HEK293 (cell line): Measurements from ENCODE around the gene ARR3.
A peak's percentile ranks its signal among the peaks of the same experiment; 100 is the strongest.

Source experiments
- CTCF ChIA-PET: fragments of 350-600 bp; formaldehyde crosslinking; extraction: SDS; loops from one replicate; lab custom pipeline; 2021; ENCODE audit warnings: antibody characterized with exemption; lab: Yijun Ruan, JAX
- POLR2A ChIA-PET: fragments of 300-600 bp; formaldehyde crosslinking; extraction: SDS; loops from one replicate; lab custom pipeline; 2020; ENCODE audit warnings: antibody characterized with exemption, inconsistent platforms; lab: Yijun Ruan, JAX
- H3K27ac ChIP-seq: fragments of 200-500 bp; sonication (Bioruptor generic); 2 replicates; pipeline ENCODE4 v1.5.1; 2014; ENCODE audit warnings: low read depth, low read length, control low read depth, inconsistent platforms; ENCODE audit errors: extremely low read depth
- H3K36me3 ChIP-seq, 2 experiments: fragments of 200-500 bp in 1 of 2; sonication (Bioruptor generic) in 1 of 2; 1 replicate in 1 of 2; 2 replicates in 1 of 2; pipeline ENCODE4 v1.5.1; 2014 to 2017; ENCODE audit warnings: inconsistent platforms in 2 of 2, low read length in 2 of 2; ENCODE audit not compliant: control insufficient read depth in 2 of 2, insufficient read depth in 1 of 2
- H3K4me1 ChIP-seq: fragments of 200-500 bp; sonication (Bioruptor generic); 2 replicates; pipeline ENCODE4 v1.5.1; 2014; ENCODE audit warnings: mild to moderate bottlenecking, low read length, inconsistent platforms; ENCODE audit not compliant: control insufficient read depth, insufficient read depth
- H3K4me3 ChIP-seq: 2 replicates; pipeline ENCODE4 v1.5.1; 2011; ENCODE audit warnings: low read depth, mild to moderate bottlenecking, control low read depth, low read length, moderate library complexity
- H3K9me3 ChIP-seq: fragments of 200-500 bp; sonication (Bioruptor generic); 2 replicates; pipeline ENCODE4 v1.5.1; 2014; ENCODE audit warnings: low read depth, low read length, inconsistent platforms; ENCODE audit not compliant: control insufficient read depth, insufficient read depth
- KLF7 ChIP-seq: fragments of 450-650 bp; formaldehyde crosslinking; IDR thresholded peaks from 2 replicates; pipeline ENCODE4 v1.5.1; 2016; ENCODE audit warnings: missing biosample characterization, missing genetic modification characterization, borderline replicate concordance
- TRIM28 ChIP-seq: IDR thresholded peaks from 2 replicates; pipeline ENCODE4 v1.6.1; 2011; ENCODE audit warnings: low read length, control low read depth, borderline replicate concordance
- ZNF138 ChIP-seq: fragments of 450-650 bp; formaldehyde crosslinking; IDR thresholded peaks from 2 replicates; pipeline ENCODE4 v1.5.1; 2016; ENCODE audit warnings: missing biosample characterization, missing genetic modification characterization, borderline replicate concordance
- ZNF140 ChIP-seq: fragments of 450-650 bp; formaldehyde crosslinking; IDR thresholded peaks from 2 replicates; pipeline ENCODE4 v1.5.1; 2016; ENCODE audit warnings: missing biosample characterization, missing genetic modification characterization
- ZNF2 ChIP-seq: fragments of 450-650 bp; formaldehyde crosslinking; IDR thresholded peaks from 2 replicates; pipeline ENCODE4 v1.5.1; 2016; ENCODE audit warnings: missing biosample characterization, missing genetic modification characterization
- ZNF23 ChIP-seq: fragments of 450-650 bp; formaldehyde crosslinking; IDR thresholded peaks from 2 replicates; pipeline ENCODE4 v1.5.1; 2016; ENCODE audit warnings: missing biosample characterization, missing genetic modification characterization, borderline replicate concordance
- ZNF354C ChIP-seq: fragments of 450-650 bp; formaldehyde crosslinking; IDR thresholded peaks from 2 replicates; pipeline ENCODE4 v1.5.1; 2016; ENCODE audit warnings: missing biosample characterization, missing genetic modification characterization, low read depth, borderline replicate concordance
- ZNF510 ChIP-seq: fragments of 450-650 bp; formaldehyde crosslinking; IDR thresholded peaks from 2 replicates; pipeline ENCODE4 v1.5.1; 2018; ENCODE audit warnings: mild to moderate bottlenecking, missing genetic modification characterization, missing biosample characterization; ENCODE audit not compliant: insufficient replicate concordance
- TF ChIP-seq, protein P1 (sequence below): fragments of 450-650 bp; formaldehyde crosslinking; IDR thresholded peaks from 2 replicates; pipeline ENCODE4; 2016; ENCODE audit warnings: missing biosample characterization, missing genetic modification characterization
- TF ChIP-seq, protein P2 (sequence below): fragments of 450-650 bp; formaldehyde crosslinking; IDR thresholded peaks from 2 replicates; pipeline ENCODE4 v1.5.1; 2017; ENCODE audit warnings: missing biosample characterization, missing genetic modification characterization
- TF ChIP-seq, protein P3 (sequence below): fragments of 450-650 bp; formaldehyde crosslinking; IDR thresholded peaks from 2 replicates; pipeline ENCODE4 v1.5.1; 2016; ENCODE audit warnings: missing biosample characterization, missing genetic modification characterization
- TF ChIP-seq, protein P4 (sequence below): fragments of 450-650 bp; formaldehyde crosslinking; IDR thresholded peaks from 2 replicates; pipeline ENCODE4 v1.5.1; 2016; ENCODE audit warnings: missing biosample characterization, missing genetic modification characterization
- TF ChIP-seq, protein P5 (sequence below): fragments of 450-650 bp; formaldehyde crosslinking; IDR thresholded peaks from 2 replicates; pipeline ENCODE4 v1.5.1; 2016; ENCODE audit warnings: missing biosample characterization, missing genetic modification characterization, borderline replicate concordance
- TF ChIP-seq, protein P6 (sequence below): fragments of 450-650 bp; formaldehyde crosslinking; IDR thresholded peaks from 2 replicates; pipeline ENCODE4 v1.5.1; 2017; ENCODE audit warnings: missing biosample characterization, missing genetic modification characterization

ARR3 gene

DNA sequence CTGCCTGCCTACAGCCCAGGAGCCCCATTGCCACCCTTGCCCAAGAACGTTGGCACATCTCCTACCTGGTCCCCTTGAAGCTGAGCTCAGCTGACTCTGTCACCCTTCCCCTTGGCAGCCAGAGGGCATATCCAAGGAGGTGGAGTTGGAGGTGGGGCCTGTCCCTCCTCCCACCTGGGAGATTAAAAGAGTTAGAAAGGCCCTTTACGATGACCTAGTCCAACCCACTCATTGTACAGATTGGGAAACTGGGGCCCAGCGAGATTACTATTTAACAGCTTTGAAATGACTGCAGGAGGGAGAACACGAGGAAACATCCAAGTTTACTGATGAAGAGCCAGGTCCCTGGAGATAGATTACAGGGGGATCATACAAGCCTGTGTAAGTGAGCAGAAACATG, 8.0 kb upstream of the ARR3 start, which contains the start of gene P2RY4 (continued):
- TF ChIP-seq, protein P1, sequence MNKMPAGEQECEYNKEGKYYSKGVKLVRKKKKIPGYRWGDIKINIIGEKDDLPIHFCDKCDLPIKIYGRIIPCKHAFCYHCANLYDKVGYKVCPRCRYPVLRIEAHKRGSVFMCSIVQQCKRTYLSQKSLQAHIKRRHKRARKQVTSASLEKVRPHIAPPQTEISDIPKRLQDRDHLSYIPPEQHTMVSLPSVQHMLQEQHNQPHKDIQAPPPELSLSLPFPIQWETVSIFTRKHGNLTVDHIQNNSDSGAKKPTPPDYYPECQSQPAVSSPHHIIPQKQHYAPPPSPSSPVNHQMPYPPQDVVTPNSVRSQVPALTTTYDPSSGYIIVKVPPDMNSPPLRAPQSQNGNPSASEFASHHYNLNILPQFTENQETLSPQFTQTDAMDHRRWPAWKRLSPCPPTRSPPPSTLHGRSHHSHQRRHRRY (tag by site-specific recombination), result no peak
- no peak for TF ChIP-seq ZNF138 (tag by site-specific recombination)
- TF ChIP-seq, protein P2, sequence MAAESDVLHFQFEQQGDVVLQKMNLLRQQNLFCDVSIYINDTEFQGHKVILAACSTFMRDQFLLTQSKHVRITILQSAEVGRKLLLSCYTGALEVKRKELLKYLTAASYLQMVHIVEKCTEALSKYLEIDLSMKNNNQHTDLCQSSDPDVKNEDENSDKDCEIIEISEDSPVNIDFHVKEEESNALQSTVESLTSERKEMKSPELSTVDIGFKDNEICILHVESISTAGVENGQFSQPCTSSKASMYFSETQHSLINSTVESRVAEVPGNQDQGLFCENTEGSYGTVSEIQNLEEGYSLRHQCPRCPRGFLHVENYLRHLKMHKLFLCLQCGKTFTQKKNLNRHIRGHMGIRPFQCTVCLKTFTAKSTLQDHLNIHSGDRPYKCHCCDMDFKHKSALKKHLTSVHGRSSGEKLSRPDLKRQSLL (tag by site-specific recombination), result no peak

DNA sequence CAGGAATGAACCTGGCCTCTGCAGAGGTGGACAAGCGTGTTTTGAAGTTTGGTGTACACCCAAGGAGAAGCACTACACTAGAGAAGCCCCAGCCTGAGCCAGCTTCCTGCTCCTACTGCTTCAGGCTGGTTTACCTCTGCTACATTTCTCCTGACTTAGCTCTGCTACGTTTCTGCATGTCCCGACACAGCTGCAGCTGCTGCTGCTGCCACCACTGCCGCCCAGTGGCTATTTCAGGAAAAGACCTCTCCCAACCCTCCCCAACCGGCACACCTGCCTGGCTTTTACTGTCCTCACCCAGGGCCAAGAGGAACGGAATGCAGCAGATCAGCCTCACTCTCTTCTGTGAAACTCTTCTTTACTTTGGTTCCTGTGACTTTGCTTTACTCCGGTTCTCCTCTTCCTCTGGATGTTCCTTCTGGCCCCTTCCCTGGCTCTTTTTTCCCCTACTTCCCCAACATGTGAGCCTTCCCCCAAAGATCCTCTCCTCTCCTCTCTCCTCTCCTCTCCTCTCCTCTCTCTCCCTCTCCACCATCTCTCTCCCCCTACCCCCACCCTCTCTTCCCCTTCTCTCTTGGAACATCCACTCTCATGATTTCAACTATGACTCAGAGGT, 5.1 kb upstream of the ARR3 start:
- CTCF ChIA-PET, result interaction anchor here (0.6 to 2.3 kb wide), 12 partner anchors 9 to 864 kb away, joined by 3 to 18 read pairs (median 4); partner anchors contain the start of gene IGBP1
- Histone ChIP-seq H3K27ac (no peak overlapping the region), H3K4me1 (no peaks in the 10 kb centered on the region), H3K4me3 (no peak overlapping the region), H3K36me3 (no peaks in the 10 kb centered on the region), H3K9me3 (no peaks in the 10 kb centered on the region; the same call in 1 of the 2 replicates)
- TF ChIP-seq KLF7 (no peak), ZNF2 (peak; percentile 94), TRIM28 (peak; percentile 55; the same call in 1 of the 2 replicates), ZNF23 (tag by site-specific recombination) (no peak), ZNF140 (no peak), ZNF510 (no peak), ZNF354C (tag by site-specific recombination) (no peak)
- TF ChIP-seq, protein P3, sequence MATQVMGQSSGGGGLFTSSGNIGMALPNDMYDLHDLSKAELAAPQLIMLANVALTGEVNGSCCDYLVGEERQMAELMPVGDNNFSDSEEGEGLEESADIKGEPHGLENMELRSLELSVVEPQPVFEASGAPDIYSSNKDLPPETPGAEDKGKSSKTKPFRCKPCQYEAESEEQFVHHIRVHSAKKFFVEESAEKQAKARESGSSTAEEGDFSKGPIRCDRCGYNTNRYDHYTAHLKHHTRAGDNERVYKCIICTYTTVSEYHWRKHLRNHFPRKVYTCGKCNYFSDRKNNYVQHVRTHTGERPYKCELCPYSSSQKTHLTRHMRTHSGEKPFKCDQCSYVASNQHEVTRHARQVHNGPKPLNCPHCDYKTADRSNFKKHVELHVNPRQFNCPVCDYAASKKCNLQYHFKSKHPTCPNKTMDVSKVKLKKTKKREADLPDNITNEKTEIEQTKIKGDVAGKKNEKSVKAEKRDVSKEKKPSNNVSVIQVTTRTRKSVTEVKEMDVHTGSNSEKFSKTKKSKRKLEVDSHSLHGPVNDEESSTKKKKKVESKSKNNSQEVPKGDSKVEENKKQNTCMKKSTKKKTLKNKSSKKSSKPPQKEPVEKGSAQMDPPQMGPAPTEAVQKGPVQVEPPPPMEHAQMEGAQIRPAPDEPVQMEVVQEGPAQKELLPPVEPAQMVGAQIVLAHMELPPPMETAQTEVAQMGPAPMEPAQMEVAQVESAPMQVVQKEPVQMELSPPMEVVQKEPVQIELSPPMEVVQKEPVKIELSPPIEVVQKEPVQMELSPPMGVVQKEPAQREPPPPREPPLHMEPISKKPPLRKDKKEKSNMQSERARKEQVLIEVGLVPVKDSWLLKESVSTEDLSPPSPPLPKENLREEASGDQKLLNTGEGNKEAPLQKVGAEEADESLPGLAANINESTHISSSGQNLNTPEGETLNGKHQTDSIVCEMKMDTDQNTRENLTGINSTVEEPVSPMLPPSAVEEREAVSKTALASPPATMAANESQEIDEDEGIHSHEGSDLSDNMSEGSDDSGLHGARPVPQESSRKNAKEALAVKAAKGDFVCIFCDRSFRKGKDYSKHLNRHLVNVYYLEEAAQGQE, result no peak
- TF ChIP-seq, protein P4, sequence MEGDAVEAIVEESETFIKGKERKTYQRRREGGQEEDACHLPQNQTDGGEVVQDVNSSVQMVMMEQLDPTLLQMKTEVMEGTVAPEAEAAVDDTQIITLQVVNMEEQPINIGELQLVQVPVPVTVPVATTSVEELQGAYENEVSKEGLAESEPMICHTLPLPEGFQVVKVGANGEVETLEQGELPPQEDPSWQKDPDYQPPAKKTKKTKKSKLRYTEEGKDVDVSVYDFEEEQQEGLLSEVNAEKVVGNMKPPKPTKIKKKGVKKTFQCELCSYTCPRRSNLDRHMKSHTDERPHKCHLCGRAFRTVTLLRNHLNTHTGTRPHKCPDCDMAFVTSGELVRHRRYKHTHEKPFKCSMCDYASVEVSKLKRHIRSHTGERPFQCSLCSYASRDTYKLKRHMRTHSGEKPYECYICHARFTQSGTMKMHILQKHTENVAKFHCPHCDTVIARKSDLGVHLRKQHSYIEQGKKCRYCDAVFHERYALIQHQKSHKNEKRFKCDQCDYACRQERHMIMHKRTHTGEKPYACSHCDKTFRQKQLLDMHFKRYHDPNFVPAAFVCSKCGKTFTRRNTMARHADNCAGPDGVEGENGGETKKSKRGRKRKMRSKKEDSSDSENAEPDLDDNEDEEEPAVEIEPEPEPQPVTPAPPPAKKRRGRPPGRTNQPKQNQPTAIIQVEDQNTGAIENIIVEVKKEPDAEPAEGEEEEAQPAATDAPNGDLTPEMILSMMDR (tag by site-specific recombination), result peak; percentile 59; the same call in 1 of the 2 replicates
- TF ChIP-seq, protein P5, sequence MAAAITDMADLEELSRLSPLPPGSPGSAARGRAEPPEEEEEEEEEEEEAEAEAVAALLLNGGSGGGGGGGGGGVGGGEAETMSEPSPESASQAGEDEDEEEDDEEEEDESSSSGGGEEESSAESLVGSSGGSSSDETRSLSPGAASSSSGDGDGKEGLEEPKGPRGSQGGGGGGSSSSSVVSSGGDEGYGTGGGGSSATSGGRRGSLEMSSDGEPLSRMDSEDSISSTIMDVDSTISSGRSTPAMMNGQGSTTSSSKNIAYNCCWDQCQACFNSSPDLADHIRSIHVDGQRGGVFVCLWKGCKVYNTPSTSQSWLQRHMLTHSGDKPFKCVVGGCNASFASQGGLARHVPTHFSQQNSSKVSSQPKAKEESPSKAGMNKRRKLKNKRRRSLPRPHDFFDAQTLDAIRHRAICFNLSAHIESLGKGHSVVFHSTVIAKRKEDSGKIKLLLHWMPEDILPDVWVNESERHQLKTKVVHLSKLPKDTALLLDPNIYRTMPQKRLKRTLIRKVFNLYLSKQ (tag by site-specific recombination), result no peak
- TF ChIP-seq, protein P6, sequence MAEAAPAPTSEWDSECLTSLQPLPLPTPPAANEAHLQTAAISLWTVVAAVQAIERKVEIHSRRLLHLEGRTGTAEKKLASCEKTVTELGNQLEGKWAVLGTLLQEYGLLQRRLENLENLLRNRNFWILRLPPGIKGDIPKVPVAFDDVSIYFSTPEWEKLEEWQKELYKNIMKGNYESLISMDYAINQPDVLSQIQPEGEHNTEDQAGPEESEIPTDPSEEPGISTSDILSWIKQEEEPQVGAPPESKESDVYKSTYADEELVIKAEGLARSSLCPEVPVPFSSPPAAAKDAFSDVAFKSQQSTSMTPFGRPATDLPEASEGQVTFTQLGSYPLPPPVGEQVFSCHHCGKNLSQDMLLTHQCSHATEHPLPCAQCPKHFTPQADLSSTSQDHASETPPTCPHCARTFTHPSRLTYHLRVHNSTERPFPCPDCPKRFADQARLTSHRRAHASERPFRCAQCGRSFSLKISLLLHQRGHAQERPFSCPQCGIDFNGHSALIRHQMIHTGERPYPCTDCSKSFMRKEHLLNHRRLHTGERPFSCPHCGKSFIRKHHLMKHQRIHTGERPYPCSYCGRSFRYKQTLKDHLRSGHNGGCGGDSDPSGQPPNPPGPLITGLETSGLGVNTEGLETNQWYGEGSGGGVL, result peak; percentile 68
- POLR2A ChIA-PET, result interaction anchor here (1.1 to 1.2 kb wide), 2 partner anchors 27 to 130 kb away, joined by 3 read pairs; partner anchors contain the start of genes IGBP1, KIF4A and PDZD11
